Stimulated activated naive B cell treated with anti-CD40 and anti-IgM and Interleukin-4, amounts not matched to agents 10 μg/mL and 1 μg/mL and 100 μg/mL, for 72 hours (primary cell): ENCODE measurements around the gene LMNA.

ENCODE experiments used
- ATAC-seq, 2 donors: fragments of 150-1000 bp; cut with Tn5 transposase; replicated peaks; 2 replicates each; pipeline ENCODE4 v1.10.0; 2021; ENCODE audit warnings: moderate library complexity in 1 of 2
- DNase-seq: peaks from one replicate; pipeline ENCODE4 v3.0.0; 2021
- H3K27ac Mint-ChIP-seq: one replicate; pipeline ENCODE4 v1.8.0; 2022; ENCODE audit warnings: mild to moderate bottlenecking, mixed read lengths
- H3K27me3 Mint-ChIP-seq, 2 donors: one replicate each; pipeline ENCODE4 v1.8.0; 2022; ENCODE audit warnings: mixed read lengths in 2 of 2
- H3K36me3 Mint-ChIP-seq, 2 donors: one replicate each; pipeline ENCODE4 v1.8.0; 2022; ENCODE audit warnings: mixed read lengths in 2 of 2, mild to moderate bottlenecking in 1 of 2
- H3K4me1 Mint-ChIP-seq, 2 donors: one replicate each; pipeline ENCODE4 v1.8.0; 2022; ENCODE audit warnings: mixed read lengths in 2 of 2, mild to moderate bottlenecking in 1 of 2
- H3K4me3 Mint-ChIP-seq, 2 donors: one replicate each; pipeline ENCODE4 v1.8.0; 2022; ENCODE audit warnings: mild to moderate bottlenecking in 2 of 2, mixed read lengths in 2 of 2, moderate library complexity in 1 of 2
- H3K9me3 Mint-ChIP-seq, 2 donors: one replicate each; pipeline ENCODE4 v1.8.0; 2022; ENCODE audit warnings: mixed read lengths in 2 of 2, mild to moderate bottlenecking in 1 of 2

Gene LMNA

DNA sequence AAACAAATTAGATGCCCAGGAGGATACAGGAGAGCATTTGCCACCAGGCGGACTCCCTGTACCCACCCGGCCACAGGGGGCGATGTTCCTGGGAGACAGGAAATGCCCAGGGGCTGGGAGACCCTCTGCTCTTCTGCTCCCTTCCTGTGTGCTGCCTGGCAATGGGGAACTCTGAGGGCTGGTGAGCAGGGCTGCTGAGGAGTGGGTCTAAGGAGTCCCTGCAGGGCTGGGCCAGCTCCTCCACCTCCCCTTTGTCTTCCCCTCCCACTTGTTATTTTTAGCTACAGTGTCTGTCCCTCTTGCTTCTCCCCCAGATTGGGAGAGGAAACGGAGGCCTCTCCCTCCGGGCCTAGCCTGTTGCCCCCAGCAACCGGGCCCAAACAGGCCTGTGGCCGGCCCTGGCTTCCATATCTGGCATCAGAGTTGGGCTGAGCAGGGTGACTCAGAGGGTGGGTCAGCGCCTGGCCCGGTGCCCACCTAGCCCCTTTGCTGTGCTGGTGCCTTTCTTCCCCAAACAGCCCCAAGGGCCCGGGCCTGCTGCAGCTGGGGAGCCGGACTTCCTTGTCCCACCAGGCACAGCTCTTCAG is 11.6 kb downstream of the LMNA start:
- Mint-ChIP-seq H3K4me1 (peaks cover 58 to 84% of the 10 kb centered on the region in 2 donors), H3K27ac (peak overlapping the region; percentile 95), H3K4me3 (peak overlapping the region; percentile 53 to 59), H3K36me3 (peaks cover 12 to 18% of the 10 kb centered on the region in 2 donors), H3K27me3 (peaks cover 0 to 5% of the 10 kb centered on the region in 2 donors), H3K9me3 (no peaks in the 10 kb centered on the region)
- peak; percentile 39 to 41 for ATAC-seq
- DNase-seq, result peak; percentile 69

DNA sequence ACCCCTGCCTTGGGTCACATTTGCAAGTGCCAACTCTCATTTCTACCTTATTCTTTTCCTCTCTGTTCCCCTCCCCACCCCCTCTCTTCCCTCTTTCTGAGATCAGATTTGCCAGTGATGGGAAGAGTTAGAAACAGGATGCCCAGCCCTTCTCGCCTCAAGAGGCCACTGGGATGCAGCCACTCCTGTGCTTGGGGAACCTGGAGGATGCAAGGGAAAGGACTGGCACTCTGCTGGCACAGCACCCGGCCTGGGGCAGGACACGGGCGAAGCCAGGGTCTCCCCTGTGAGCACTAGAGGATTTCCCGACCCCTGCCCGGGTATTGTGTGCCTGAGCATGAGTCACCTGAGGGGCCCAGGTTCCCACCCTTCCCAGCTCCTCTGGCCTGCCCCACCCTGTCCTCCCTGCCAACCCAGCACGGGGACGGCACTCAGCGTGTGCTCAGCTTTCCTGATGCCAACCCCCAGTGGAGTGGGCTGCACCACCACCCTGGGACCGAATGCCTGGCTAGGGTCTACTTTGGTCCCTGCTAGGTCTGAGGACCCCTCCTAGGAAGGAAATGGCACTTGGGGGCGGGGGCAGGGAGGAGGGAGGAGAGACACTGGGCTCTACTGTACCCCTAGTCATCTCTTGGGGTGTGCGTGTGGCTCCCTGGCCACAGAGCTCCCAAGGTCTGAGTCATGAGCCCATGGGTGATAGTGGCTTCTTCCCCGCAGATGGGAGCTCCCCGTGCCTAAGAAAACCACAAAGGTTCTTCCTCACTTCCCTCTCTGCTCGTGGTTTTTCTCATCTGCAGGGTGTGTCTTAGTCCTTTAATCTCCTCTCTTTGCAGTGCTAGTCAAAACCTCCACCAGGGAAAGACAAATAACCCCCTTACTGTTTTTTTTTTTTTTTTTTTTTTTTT is 12.4 kb downstream of the LMNA start:
- peaks cover 57 to 84% of the 10 kb centered on the region in 2 donors for H3K4me1 Mint-ChIP-seq
- ATAC-seq (peak; percentile 88 to 90), DNase-seq (peak; percentile 89)
- H3K36me3 Mint-ChIP-seq, result peaks cover 16 to 22% of the 10 kb centered on the region in 2 donors
- peak overlapping the region; percentile 95 for H3K27ac Mint-ChIP-seq
- H3K4me3 Mint-ChIP-seq, result peak overlapping the region; percentile 58 to 59
- H3K27me3 Mint-ChIP-seq, result peaks cover 0 to 5% of the 10 kb centered on the region in 2 donors
- H3K9me3 Mint-ChIP-seq, result no peaks in the 10 kb centered on the region

DNA sequence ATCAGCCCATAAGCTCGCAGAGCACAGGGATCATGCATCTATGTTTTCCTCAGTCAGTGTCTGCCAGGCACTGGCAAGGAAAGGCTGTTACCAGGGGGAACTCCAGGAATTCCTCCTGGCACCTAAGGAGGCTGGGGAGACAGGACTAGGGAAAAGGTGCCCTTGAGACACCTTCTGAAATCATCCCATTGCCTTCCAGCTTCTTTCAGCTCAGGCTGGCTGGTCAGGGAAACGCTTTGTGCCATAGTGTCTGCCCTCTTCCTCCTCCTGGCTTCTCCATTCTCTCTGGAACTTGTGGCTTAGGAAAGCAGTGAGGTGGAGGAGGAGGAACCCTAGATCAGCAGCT is 13.8 kb downstream of the LMNA start:
- Mint-ChIP-seq H3K27ac (peak overlapping the region; percentile 32), H3K36me3 (peaks cover 16 to 19% of the 10 kb centered on the region in 2 donors), H3K4me3 (peak overlapping the region in 1 of 2 donors; percentile 14), H3K9me3 (no peaks in the 10 kb centered on the region), H3K27me3 (no peaks in the 10 kb centered on the region), H3K4me1 (peaks cover 49 to 72% of the 10 kb centered on the region in 2 donors)
- ATAC-seq (no peak), DNase-seq (no peak)

DNA sequence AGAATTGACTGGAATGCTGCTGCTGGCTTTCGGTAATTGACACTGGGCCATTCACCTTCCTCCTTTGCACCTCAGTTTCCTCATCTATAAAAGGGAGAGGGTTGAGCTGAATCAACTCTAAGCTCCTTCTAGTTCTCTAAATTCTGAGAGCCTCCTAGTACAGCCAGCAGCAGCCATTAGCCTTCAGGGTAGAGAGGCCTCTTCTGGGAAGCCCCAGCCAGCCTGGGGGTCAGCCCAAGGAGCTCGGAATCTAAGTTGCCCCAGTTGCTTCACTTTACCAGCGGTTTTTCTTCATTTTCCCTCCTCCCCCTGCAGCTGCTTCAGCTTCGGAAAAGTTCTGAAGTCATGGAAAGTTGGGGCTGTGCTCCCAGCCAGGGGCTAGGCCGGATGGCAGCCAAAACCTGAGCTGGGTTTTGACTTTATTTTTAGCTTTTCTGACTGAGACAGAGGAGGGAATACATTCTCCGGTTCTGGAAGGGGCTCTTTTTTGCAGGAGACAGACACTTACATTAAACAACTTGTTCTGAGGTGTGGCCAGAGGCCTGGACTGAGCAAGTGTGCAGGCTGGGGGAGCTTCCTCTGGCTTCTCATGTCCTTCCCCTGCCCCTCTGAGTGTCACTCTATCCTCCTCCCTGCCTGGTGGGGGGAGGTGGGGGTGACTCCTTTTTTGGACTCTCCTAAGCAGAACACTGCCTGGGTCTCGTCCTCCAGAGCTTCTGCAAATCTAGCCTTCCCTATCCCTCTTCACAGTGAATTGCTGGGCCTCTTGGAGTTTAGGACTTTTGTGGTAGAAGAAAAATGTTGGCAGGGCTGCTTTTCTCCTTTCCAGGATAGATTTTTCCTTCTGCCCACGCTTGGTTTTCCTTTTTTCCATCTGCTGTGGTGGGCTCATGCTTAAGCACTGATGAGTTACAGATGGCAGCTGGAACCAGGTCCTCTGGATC is 14.4 kb downstream of the LMNA start:
- peaks cover 19 to 21% of the 10 kb centered on the region in 2 donors for H3K36me3 Mint-ChIP-seq

DNA sequence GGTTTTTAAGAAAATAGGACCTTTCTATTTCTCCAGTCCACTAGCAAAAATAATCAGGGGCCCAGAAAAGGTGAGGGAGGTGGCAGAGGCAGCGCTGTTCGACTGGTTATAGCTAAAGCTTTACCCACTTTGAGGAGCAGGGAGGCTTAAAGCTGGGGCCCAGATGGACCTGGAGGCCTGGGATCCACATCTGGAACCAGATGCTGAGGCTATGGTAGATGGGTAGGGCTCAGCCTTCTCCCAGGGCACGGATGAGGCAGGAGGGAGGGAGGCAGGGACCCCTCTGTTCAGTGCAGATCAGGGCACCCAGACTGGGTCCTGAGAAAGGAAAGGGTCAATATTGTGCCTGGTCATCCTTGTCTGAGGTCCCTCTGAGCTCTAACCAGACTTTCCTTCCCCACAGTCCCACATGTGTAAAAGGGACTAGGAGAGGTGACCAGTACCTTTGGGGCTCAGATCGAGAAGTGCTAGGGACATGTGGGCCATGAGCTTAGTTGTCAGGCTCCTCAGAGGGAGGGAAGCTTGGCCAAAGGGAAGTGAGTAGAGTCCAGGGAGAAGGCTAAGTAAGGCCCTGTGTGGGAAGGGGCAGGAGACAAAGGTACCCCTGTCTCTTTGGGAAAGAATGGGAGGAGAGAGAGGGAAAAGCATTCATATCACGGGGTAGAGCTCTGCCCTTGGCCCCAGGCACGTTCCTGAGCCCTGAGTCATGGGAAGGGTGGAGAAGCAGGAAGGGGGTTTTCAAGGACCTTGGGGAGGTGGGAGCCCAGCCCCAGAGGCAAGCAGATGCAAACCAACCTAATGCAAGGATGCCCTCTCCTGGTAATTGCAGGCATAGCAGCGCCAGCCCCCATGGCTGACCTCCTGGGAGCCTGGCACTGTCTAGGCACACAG is 15.4 kb downstream of the LMNA start:
- peak; percentile 19 to 33 for ATAC-seq
- Mint-ChIP-seq H3K27me3 (peaks cover 6 to 8% of the 10 kb centered on the region in 2 donors), H3K27ac (peak overlapping the region; percentile 32), H3K36me3 (peaks cover 26 to 27% of the 10 kb centered on the region in 2 donors), H3K4me3 (peak overlapping the region in 1 of 2 donors; percentile 2), H3K4me1 (peaks cover 37 to 56% of the 10 kb centered on the region in 2 donors), H3K9me3 (no peaks in the 10 kb centered on the region)
- peak; percentile 69 for DNase-seq

More for the DNA sequence above, 14.4 kb downstream of the LMNA start:
- Mint-ChIP-seq H3K27me3 (no peaks in the 10 kb centered on the region), H3K4me1 (peaks cover 42 to 66% of the 10 kb centered on the region in 2 donors), H3K4me3 (peak overlapping the region in 1 of 2 donors; percentile 14), H3K9me3 (no peaks in the 10 kb centered on the region), H3K27ac (peak overlapping the region; percentile 32)
- DNase-seq, result no peak
- ATAC-seq, result no peak

DNA sequence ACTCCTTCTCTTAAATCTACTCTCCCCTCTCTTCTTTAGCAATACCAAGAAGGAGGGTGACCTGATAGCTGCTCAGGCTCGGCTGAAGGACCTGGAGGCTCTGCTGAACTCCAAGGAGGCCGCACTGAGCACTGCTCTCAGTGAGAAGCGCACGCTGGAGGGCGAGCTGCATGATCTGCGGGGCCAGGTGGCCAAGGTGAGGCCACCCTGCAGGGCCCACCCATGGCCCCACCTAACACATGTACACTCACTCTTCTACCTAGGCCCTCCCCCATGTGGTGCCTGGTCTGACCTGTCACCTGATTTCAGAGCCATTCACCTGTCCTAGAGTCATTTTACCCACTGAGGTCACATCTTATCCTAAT is 16.0 kb downstream of the LMNA start:
- peaks cover 27 to 28% of the 10 kb centered on the region in 2 donors for H3K36me3 Mint-ChIP-seq
- no peak for DNase-seq
- no peak for ATAC-seq
- H3K4me3 Mint-ChIP-seq, result no peak overlapping the region
- no peak overlapping the region for H3K27ac Mint-ChIP-seq
- peaks cover 8 to 9% of the 10 kb centered on the region in 2 donors for H3K27me3 Mint-ChIP-seq
- H3K4me1 Mint-ChIP-seq, result peaks cover 33 to 50% of the 10 kb centered on the region in 2 donors
- no peaks in the 10 kb centered on the region for H3K9me3 Mint-ChIP-seq

DNA sequence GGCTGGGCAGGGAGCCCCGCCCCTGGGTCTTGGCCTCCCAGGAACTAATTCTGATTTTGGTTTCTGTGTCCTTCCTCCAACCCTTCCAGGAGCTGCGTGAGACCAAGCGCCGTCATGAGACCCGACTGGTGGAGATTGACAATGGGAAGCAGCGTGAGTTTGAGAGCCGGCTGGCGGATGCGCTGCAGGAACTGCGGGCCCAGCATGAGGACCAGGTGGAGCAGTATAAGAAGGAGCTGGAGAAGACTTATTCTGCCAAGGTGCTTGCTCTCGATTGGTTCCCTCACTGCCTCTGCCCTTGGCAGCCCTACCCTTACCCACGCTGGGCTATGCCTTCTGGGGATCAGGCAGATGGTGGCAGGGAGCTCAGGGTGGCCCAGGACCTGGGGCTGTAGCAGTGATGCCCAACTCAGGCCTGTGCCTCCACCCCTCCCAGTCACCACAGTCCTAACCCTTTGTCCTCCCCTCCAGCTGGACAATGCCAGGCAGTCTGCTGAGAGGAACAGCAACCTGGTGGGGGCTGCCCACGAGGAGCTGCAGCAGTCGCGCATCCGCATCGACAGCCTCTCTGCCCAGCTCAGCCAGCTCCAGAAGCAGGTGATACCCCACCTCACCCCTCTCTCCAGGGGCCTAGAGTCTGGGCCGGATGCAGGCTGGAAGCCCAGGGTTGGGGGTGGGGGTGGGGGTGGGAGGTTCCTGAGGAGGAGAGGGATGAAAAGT is 20.4 kb downstream of the LMNA start:
- Mint-ChIP-seq H3K36me3 (peaks cover 55 to 65% of the 10 kb centered on the region in 2 donors), H3K27me3 (peaks cover 14 to 27% of the 10 kb centered on the region in 2 donors), H3K27ac (no peak overlapping the region), H3K9me3 (no peaks in the 10 kb centered on the region), H3K4me1 (peaks cover 4 to 7% of the 10 kb centered on the region in 2 donors), H3K4me3 (no peak overlapping the region)
- ATAC-seq, result no peak
- no peak for DNase-seq

DNA sequence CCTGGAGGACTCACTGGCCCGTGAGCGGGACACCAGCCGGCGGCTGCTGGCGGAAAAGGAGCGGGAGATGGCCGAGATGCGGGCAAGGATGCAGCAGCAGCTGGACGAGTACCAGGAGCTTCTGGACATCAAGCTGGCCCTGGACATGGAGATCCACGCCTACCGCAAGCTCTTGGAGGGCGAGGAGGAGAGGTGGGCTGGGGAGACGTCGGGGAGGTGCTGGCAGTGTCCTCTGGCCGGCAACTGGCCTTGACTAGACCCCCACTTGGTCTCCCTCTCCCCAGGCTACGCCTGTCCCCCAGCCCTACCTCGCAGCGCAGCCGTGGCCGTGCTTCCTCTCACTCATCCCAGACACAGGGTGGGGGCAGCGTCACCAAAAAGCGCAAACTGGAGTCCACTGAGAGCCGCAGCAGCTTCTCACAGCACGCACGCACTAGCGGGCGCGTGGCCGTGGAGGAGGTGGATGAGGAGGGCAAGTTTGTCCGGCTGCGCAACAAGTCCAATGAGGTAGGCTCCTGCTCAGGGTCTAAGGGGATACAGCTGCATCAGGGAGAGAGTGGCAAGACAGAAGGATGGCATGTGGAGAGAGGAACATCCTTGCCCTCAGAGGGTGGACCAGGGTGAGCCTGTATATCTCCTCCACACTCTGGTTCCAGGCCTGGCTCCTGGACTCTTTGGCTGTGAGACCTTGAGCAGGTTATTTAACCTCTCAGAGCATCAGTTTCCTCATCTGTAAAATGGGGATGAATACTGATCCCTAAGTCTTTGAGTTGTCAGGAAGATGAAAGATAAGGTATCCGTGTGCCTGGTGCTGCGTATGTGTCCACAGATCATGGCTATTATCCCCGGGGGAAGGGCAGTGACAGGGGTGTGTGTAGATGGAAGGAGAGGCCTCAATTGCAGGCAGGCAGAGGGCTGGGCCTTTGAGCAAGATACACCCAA is 21.7 kb downstream of the LMNA start:
- no peaks in the 10 kb centered on the region for H3K4me1 Mint-ChIP-seq
- H3K36me3 Mint-ChIP-seq, result peaks cover 52 to 76% of the 10 kb centered on the region in 2 donors
- no peaks in the 10 kb centered on the region for H3K9me3 Mint-ChIP-seq
- no peak overlapping the region for H3K27ac Mint-ChIP-seq
- ATAC-seq, result no peak
- no peak overlapping the region for H3K4me3 Mint-ChIP-seq
- DNase-seq, result no peak
- H3K27me3 Mint-ChIP-seq, result peaks cover 14 to 27% of the 10 kb centered on the region in 2 donors

DNA sequence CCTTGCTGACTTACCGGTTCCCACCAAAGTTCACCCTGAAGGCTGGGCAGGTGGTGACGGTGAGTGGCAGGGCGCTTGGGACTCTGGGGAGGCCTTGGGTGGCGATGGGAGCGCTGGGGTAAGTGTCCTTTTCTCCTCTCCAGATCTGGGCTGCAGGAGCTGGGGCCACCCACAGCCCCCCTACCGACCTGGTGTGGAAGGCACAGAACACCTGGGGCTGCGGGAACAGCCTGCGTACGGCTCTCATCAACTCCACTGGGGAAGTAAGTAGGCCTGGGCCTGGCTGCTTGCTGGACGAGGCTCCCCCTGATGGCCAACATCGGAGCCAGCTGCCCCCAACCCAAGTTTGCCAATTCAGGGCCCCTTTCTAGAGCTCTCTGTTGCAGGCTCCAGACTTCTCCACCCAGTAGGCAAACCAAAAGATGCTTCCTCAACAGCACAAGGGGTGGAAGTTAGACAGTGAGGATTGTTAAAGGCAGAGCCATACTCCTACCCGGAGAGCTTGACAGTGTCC is 22.5 kb downstream of the LMNA start:
- Mint-ChIP-seq H3K27me3 (peaks cover 14 to 27% of the 10 kb centered on the region in 2 donors), H3K36me3 (peaks cover 49 to 71% of the 10 kb centered on the region in 2 donors), H3K4me3 (no peak overlapping the region), H3K27ac (no peak overlapping the region), H3K4me1 (no peaks in the 10 kb centered on the region), H3K9me3 (no peaks in the 10 kb centered on the region)
- DNase-seq (no peak), ATAC-seq (no peak)

DNA sequence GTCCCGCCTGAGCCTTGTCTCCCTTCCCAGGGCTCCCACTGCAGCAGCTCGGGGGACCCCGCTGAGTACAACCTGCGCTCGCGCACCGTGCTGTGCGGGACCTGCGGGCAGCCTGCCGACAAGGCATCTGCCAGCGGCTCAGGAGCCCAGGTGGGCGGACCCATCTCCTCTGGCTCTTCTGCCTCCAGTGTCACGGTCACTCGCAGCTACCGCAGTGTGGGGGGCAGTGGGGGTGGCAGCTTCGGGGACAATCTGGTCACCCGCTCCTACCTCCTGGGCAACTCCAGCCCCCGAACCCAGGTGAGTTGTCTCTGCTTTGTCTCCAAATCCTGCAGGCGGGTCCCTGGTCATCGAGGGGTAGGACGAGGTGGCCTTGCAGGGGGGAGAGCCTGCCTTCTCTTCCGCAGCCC is 24.0 kb downstream of the LMNA start:
- no peaks in the 10 kb centered on the region for H3K4me1 Mint-ChIP-seq
- no peak for ATAC-seq

DNA sequence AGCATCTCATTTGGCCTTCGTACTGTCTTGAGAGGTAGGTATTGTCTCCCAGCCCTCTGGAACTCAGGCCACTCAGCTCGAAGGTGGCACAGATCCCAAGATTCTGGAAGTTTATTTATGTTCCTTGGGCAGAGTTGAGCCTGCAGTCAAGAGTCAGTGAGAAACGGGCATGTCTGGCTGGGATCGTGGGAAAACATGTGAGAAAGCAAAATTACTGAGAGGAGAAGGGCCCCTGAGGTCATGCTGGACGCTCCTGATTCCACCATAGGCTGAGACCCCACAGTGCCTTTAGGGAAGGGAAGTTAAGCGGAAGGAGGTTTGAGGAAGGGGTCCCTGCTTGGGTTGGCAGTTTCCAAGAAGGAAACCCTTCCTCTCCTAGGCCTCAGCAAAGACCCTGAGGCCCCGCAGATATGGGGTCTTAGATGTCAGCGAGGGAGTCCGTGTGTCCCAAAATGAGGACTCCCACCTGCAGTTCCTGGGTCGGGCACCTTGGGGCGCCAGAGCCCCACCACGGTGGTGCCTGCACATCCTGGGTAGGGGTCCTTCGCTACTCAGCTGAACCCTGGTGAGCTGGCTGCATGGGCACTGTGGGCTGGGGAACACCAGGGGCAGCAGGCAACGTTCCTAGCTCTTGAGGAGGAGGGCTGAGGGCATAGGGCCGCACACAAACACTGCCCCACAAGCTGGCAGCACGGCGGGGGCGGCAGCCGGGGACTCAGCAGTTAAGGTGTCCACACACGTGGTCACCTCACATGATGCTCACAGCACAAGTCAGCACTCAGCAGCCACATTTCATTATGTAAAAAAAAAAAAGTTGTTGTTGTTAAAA is 26.6 kb downstream of the LMNA start:
- peaks cover 3 to 6% of the 10 kb centered on the region in 2 donors for H3K4me1 Mint-ChIP-seq
- H3K27ac Mint-ChIP-seq, result peak overlapping the region; percentile 34
- DNase-seq (no peak), ATAC-seq (no peak)
- H3K27me3 Mint-ChIP-seq, result peaks cover 12 to 13% of the 10 kb centered on the region in 2 donors
- peaks cover 27 to 45% of the 10 kb centered on the region in 2 donors for H3K36me3 Mint-ChIP-seq
- H3K4me3 Mint-ChIP-seq, result no peak overlapping the region
- H3K9me3 Mint-ChIP-seq, result no peaks in the 10 kb centered on the region

More for the DNA sequence above, 24.0 kb downstream of the LMNA start:
- Mint-ChIP-seq H3K9me3 (no peaks in the 10 kb centered on the region), H3K4me3 (no peak overlapping the region), H3K27me3 (peaks cover 14 to 27% of the 10 kb centered on the region in 2 donors), H3K27ac (no peak overlapping the region), H3K36me3 (peaks cover 49 to 68% of the 10 kb centered on the region in 2 donors)
- DNase-seq, result no peak
